GM12878 (cell line): ENCODE data around the gene WDR26. TPM values are rescaled to one million over a fixed set of nuclear protein-coding genes. Genes with fewer than 3 reads are reported as not detected.
A peak's percentile ranks its signal among the peaks of the same experiment; 100 is the strongest.

Experiments used
- ASH2L ChIP-seq: fragments of 300-600, 200-600 bp; sonication (generic); IDR thresholded peaks from 2 replicates; pipeline ENCODE4 v1.6.1; 2017; ENCODE audit warnings: low read depth, mild to moderate bottlenecking, borderline replicate concordance
- CBX5 ChIP-seq: sonication (generic); IDR thresholded peaks from 2 replicates; pipeline ENCODE4 v1.6.1; 2016; ENCODE audit warnings: low read depth, moderate library complexity, mild to moderate bottlenecking, inconsistent platforms
- CREM ChIP-seq: IDR thresholded peaks from 2 replicates; pipeline ENCODE4 v1.6.1; 2014; ENCODE audit warnings: antibody characterized with exemption, low read depth
- EP300 ChIP-seq, 2 experiments: fragments of 150-350 bp in 1 of 2; IDR thresholded peaks; 2 replicates each; pipeline ENCODE4 v1.6.1; 2011 to 2012; ENCODE audit warnings: low read depth in 2 of 2, low read length in 2 of 2, borderline replicate concordance in 1 of 2, improper control_type of control experiment in 1 of 2, inconsistent platforms in 1 of 2; ENCODE audit not compliant: control insufficient read depth in 1 of 2
- IKZF1 ChIP-seq: fragments of 450-650 bp; conservative IDR thresholded peaks from 2 replicates; pipeline ENCODE4 v1.6.1; 2017; ENCODE audit warnings: antibody characterized with exemption, mild to moderate bottlenecking
- MXI1 ChIP-seq: fragments of 150-350 bp; IDR thresholded peaks from 2 replicates; pipeline ENCODE4 v1.6.1; 2011; ENCODE audit warnings: low read depth, mild to moderate bottlenecking, inconsistent platforms, low read length, improper control_type of control experiment
- NFYA ChIP-seq: IDR thresholded peaks from 2 replicates; pipeline ENCODE4 v1.6.1; 2011; ENCODE audit warnings: low read depth, mild to moderate bottlenecking, low read length, improper control_type of control experiment, borderline replicate concordance
- NR2C2 ChIP-seq: IDR thresholded peaks from 2 replicates; pipeline ENCODE4 v1.6.1; 2011; ENCODE audit warnings: borderline replicate concordance, low read depth; ENCODE audit not compliant: control insufficient read depth, insufficient read length
- PAX8 ChIP-seq: fragments of 450-650 bp; IDR thresholded peaks from 2 replicates; pipeline ENCODE4 v1.6.1; 2017; ENCODE audit warnings: mild to moderate bottlenecking, moderate library complexity
- POLR2AphosphoS5 ChIP-seq: IDR thresholded peaks from 2 replicates; pipeline ENCODE4 v1.6.1; 2011; ENCODE audit warnings: mild to moderate bottlenecking, low read length, inconsistent platforms
- RAD51 ChIP-seq: fragments of 450-650 bp; IDR thresholded peaks from 2 replicates; pipeline ENCODE4 v1.6.1; 2016; ENCODE audit warnings: moderate library complexity, mild to moderate bottlenecking, inconsistent platforms
- RBBP5 ChIP-seq: fragments of 200-600 bp; sonication (generic); conservative IDR thresholded peaks from 2 replicates; pipeline ENCODE4 v1.6.1; 2016
- SIX5 ChIP-seq: IDR thresholded peaks from 2 replicates; pipeline ENCODE4 v1.6.1; 2011; ENCODE audit warnings: mild to moderate bottlenecking, low read depth, low read length, moderate library complexity; ENCODE audit not compliant: severe bottlenecking
- STAT1 ChIP-seq: fragments of 450-650 bp; conservative IDR thresholded peaks from 2 replicates; pipeline ENCODE4 v1.6.1; 2014; ENCODE audit warnings: antibody characterized with exemption, mild to moderate bottlenecking
- ZNF217 ChIP-seq: fragments of 450-650 bp; IDR thresholded peaks from 2 replicates; pipeline ENCODE4 v1.6.1; 2017; ENCODE audit warnings: antibody characterized with exemption, mild to moderate bottlenecking
- ZNF384 ChIP-seq: IDR thresholded peaks from 2 replicates; pipeline ENCODE4 v1.6.1; 2012; ENCODE audit warnings: low read depth, mild to moderate bottlenecking, low read length, improper control_type of control experiment, borderline replicate concordance
- polyA plus RNA-seq, 11 experiments: library from polyadenylated mRNA; depleted of rRNA in 4 of 11; unstranded in 6 of 11; stranded (reverse) in 5 of 11; fragments of >200 nt; fragmentation: Nextera tagmentation in 4 of 11; fragmentation: Illumina TruSeq in 1 of 11; extraction: Ambion mirVana in 4 of 11; extraction: Trizol in 1 of 11; gene quantifications; 1 replicate in 1 of 11; 2 replicates in 10 of 11; pipeline versions ENCODE4 v1.2.1 to v1.2.3, GENCODE V29; 2011 to 2016; ENCODE audit warnings: inconsistent platforms in 2 of 11, missing spikeins in 2 of 11, low read depth in 1 of 11
- total RNA-seq, 4 experiments: library from RNA; depleted of rRNA in 3 of 4; stranded (reverse); fragments of >200 nt in 3 of 4; fragmentation: Illumina TruSeq in 1 of 4; extraction: Trizol in 1 of 4; gene quantifications; 2 replicates each; pipeline versions ENCODE4 v1.2.1 to v1.2.3, GENCODE V29; 2013 to 2021
- TF ChIP-seq, protein P1 (sequence below): fragments of 450-650 bp; IDR thresholded peaks from 2 replicates; pipeline ENCODE4 v1.6.1; 2017; ENCODE audit warnings: borderline replicate concordance
- TF ChIP-seq, protein P2 (sequence below): IDR thresholded peaks from 2 replicates; pipeline ENCODE4 v1.6.1; 2011; ENCODE audit warnings: mild to moderate bottlenecking, low read depth, low read length, moderate library complexity; ENCODE audit not compliant: insufficient replicate concordance
- TF ChIP-seq, protein P3 (sequence below): fragments of 450-650 bp; IDR thresholded peaks from 2 replicates; pipeline ENCODE4 v1.6.1; 2017; ENCODE audit warnings: mild to moderate bottlenecking, moderate library complexity
- TF ChIP-seq, protein P4 (sequence below): fragments of 450-650 bp; IDR thresholded peaks from 2 replicates; pipeline ENCODE4 v1.6.1; 2016; ENCODE audit warnings: mild to moderate bottlenecking, moderate library complexity, borderline replicate concordance

Gene WDR26
- total and polyA plus RNA-seq, 10 of the 15 experiments (the other 5 are each of a cell fraction or from before 2014, with no cell fraction given), result 6.6 to 47.0 (median 24.4) TPM

DNA sequence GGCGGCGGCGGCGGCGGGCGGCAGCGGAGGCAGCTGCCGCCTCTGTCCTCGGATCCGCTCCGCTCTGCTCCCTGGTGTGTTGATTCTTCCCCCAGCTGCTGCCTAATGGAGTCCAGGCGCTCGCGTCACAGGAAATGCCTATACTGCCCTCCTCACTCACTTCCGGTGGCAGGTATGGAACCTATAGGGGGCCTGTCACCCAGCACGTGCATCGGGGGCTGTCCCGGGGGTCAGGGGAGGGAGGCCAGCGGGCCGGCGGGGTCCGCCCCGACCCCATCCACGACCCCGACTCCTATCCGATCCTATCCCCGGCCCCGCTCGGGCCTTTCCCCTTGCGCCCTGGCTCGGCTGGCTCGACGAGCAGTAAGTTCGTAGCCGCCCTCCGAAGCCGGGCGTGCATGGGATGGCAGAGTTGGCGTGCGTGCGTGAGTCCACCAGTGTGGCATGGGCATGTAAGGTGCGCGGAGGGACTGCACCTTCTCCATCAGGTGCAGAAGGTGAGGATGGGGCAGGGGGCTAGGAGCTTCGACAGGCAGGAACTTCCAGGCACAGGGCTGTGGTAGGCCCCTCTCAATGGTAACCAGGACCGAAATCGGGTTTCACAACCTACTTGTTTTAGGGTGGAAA, at the start of gene WDR26 (continued):
- TF ChIP-seq PAX8 (no peak), RAD51 (peak; percentile 80), MXI1 (peak; percentile 83; the same call in 1 of the 2 replicates), ZNF217 (no peak), CBX5 (no peak), RBBP5 (no peak), ASH2L (peak; percentile 79), NFYA (no peak), ZNF384 (no peak), CREM (peak; percentile 89), EP300 (IDR thresholded peaks at IDR 0.05; ENCODE audit: borderline replicate concordance in 1 of 2, control insufficient read depth in 1 of 2, low read depth in 2 of 2, low read length in 2 of 2) (no peak), IKZF1 (peak; percentile 69), STAT1 (no peak), SIX5 (no peak), NR2C2 (no peak), POLR2AphosphoS5 (peak; percentile 93)
- TF ChIP-seq, protein P1, sequence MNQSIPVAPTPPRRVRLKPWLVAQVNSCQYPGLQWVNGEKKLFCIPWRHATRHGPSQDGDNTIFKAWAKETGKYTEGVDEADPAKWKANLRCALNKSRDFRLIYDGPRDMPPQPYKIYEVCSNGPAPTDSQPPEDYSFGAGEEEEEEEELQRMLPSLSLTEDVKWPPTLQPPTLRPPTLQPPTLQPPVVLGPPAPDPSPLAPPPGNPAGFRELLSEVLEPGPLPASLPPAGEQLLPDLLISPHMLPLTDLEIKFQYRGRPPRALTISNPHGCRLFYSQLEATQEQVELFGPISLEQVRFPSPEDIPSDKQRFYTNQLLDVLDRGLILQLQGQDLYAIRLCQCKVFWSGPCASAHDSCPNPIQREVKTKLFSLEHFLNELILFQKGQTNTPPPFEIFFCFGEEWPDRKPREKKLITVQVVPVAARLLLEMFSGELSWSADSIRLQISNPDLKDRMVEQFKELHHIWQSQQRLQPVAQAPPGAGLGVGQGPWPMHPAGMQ, result no peak
- TF ChIP-seq, protein P2, sequence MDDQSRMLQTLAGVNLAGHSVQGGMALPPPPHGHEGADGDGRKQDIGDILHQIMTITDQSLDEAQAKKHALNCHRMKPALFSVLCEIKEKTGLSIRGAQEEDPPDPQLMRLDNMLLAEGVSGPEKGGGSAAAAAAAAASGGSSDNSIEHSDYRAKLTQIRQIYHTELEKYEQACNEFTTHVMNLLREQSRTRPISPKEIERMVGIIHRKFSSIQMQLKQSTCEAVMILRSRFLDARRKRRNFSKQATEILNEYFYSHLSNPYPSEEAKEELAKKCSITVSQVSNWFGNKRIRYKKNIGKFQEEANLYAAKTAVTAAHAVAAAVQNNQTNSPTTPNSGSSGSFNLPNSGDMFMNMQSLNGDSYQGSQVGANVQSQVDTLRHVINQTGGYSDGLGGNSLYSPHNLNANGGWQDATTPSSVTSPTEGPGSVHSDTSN, result peak; percentile 26
- TF ChIP-seq, protein P3, sequence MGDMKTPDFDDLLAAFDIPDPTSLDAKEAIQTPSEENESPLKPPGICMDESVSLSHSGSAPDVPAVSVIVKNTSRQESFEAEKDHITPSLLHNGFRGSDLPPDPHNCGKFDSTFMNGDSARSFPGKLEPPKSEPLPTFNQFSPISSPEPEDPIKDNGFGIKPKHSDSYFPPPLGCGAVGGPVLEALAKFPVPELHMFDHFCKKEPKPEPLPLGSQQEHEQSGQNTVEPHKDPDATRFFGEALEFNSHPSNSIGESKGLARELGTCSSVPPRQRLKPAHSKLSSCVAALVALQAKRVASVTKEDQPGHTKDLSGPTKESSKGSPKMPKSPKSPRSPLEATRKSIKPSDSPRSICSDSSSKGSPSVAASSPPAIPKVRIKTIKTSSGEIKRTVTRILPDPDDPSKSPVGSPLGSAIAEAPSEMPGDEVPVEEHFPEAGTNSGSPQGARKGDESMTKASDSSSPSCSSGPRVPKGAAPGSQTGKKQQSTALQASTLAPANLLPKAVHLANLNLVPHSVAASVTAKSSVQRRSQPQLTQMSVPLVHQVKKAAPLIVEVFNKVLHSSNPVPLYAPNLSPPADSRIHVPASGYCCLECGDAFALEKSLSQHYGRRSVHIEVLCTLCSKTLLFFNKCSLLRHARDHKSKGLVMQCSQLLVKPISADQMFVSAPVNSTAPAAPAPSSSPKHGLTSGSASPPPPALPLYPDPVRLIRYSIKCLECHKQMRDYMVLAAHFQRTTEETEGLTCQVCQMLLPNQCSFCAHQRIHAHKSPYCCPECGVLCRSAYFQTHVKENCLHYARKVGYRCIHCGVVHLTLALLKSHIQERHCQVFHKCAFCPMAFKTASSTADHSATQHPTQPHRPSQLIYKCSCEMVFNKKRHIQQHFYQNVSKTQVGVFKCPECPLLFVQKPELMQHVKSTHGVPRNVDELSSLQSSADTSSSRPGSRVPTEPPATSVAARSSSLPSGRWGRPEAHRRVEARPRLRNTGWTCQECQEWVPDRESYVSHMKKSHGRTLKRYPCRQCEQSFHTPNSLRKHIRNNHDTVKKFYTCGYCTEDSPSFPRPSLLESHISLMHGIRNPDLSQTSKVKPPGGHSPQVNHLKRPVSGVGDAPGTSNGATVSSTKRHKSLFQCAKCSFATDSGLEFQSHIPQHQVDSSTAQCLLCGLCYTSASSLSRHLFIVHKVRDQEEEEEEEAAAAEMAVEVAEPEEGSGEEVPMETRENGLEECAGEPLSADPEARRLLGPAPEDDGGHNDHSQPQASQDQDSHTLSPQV, result no peak
- TF ChIP-seq, protein P4, sequence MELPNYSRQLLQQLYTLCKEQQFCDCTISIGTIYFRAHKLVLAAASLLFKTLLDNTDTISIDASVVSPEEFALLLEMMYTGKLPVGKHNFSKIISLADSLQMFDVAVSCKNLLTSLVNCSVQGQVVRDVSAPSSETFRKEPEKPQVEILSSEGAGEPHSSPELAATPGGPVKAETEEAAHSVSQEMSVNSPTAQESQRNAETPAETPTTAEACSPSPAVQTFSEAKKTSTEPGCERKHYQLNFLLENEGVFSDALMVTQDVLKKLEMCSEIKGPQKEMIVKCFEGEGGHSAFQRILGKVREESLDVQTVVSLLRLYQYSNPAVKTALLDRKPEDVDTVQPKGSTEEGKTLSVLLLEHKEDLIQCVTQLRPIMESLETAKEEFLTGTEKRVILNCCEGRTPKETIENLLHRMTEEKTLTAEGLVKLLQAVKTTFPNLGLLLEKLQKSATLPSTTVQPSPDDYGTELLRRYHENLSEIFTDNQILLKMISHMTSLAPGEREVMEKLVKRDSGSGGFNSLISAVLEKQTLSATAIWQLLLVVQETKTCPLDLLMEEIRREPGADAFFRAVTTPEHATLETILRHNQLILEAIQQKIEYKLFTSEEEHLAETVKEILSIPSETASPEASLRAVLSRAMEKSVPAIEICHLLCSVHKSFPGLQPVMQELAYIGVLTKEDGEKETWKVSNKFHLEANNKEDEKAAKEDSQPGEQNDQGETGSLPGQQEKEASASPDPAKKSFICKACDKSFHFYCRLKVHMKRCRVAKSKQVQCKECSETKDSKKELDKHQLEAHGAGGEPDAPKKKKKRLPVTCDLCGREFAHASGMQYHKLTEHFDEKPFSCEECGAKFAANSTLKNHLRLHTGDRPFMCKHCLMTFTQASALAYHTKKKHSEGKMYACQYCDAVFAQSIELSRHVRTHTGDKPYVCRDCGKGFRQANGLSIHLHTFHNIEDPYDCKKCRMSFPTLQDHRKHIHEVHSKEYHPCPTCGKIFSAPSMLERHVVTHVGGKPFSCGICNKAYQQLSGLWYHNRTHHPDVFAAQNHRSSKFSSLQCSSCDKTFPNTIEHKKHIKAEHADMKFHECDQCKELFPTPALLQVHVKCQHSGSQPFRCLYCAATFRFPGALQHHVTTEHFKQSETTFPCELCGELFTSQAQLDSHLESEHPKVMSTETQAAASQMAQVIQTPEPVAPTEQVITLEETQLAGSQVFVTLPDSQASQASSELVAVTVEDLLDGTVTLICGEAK, result peak; percentile 87
